GM18870 (cell line): ENCODE measurements around the gene TUBB4A.

Experiments used
- ATAC-seq: cut with Tn5 transposase; IDR thresholded peaks from one replicate; pipeline ENCODE4 v1.9.1; 2021; ENCODE audit warnings: moderate library complexity; ENCODE audit not compliant: unreplicated experiment

The TUBB4A gene

GRCh38 chr19:6446452-6446851 lies 55.7 kb downstream of the TUBB4A start:
- no peak for ATAC-seq
